Tibial nerve (tissue), 4 donors: ENCODE data around the gene MIEF1.
A peak's percentile ranks its signal among the peaks of the same experiment; 100 is the strongest.

Source experiments
- EP300 ChIP-seq, 2 donors: sonication (generic); formaldehyde crosslinking; IDR thresholded peaks; one replicate each; pipeline ENCODE4 v1.6.1; 2017; ENCODE audit warnings: antibody characterized with exemption in 2 of 2, mild to moderate bottlenecking in 1 of 2
- POLR2A ChIP-seq, 2 donors: fragments of 450-650 bp; IDR thresholded peaks; one replicate each; pipeline ENCODE4 v1.6.1; 2017; ENCODE audit warnings: antibody characterized with exemption in 2 of 2, mild to moderate bottlenecking in 2 of 2, moderate library complexity in 2 of 2
- TF ChIP-seq, protein P1 (sequence below), 5 experiments: fragments of 200-600 bp in 3 of 5; fragments of 450-650 bp in 2 of 5; sonication (generic) in 3 of 5; IDR thresholded peaks; one replicate each; pipeline ENCODE4 v1.5.1; 2016 to 2019; ENCODE audit warnings: antibody characterized with exemption in 5 of 5, mild to moderate bottlenecking in 3 of 5, moderate library complexity in 2 of 5

DNA sequence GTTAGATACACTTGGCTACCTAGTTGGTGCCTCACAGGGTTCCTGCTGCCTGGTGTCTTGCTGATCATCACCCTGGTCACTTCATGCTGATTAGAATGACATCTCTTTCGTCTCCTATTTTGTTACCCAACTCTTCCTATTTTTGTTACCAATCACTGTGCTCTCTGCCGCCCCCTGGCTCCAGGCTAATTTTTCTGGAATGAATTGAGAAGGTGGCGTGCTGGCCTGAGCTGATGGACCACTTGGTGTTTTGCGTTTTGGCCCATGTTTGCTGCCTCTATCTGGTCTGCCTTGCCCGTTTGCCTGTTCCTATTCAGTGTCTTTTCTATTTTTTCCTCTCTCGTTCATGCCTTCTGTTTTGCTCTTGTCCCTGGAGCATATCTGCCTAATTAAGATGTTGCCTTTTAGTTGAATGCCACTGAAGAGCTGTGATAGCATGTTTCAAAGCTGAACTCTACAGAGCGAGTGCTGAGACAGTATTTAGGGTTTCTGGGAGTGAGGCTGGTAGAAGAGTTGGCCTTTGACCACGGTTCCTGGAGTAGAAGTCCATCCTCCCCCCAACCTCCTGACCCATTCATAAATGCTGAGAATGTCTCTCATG is 12.4 kb downstream of the MIEF1 start:
- TF ChIP-seq, protein P1, sequence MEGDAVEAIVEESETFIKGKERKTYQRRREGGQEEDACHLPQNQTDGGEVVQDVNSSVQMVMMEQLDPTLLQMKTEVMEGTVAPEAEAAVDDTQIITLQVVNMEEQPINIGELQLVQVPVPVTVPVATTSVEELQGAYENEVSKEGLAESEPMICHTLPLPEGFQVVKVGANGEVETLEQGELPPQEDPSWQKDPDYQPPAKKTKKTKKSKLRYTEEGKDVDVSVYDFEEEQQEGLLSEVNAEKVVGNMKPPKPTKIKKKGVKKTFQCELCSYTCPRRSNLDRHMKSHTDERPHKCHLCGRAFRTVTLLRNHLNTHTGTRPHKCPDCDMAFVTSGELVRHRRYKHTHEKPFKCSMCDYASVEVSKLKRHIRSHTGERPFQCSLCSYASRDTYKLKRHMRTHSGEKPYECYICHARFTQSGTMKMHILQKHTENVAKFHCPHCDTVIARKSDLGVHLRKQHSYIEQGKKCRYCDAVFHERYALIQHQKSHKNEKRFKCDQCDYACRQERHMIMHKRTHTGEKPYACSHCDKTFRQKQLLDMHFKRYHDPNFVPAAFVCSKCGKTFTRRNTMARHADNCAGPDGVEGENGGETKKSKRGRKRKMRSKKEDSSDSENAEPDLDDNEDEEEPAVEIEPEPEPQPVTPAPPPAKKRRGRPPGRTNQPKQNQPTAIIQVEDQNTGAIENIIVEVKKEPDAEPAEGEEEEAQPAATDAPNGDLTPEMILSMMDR (IDR thresholded peaks at IDR 0.05): peak; percentile 67 to 77 (median 68)
- TF ChIP-seq POLR2A (IDR thresholded peaks at IDR 0.05) (no peak), EP300 (IDR thresholded peaks at IDR 0.05) (no peak)
